Heart left ventricle (tissue), 13 donors: ENCODE results near the gene ZNF524.

Experiments used
- CTCF ChIP-seq, 12 donors: fragments of 200-600 bp; sonication (generic) in 4 of 12; IDR thresholded peaks; one replicate each; pipeline versions ENCODE4 v1.5.0 to v1.8.0; 2018 to 2022; ENCODE audit warnings: antibody characterized with exemption in 12 of 12, mild to moderate bottlenecking in 5 of 12
- POLR2A ChIP-seq, 2 donors: fragments of 450-650 bp; IDR thresholded peaks; one replicate each; pipeline ENCODE4 v1.6.1; 2017; ENCODE audit warnings: antibody characterized with exemption in 2 of 2, mild to moderate bottlenecking in 2 of 2, moderate library complexity in 2 of 2
- donor health status: ischemic (EF 13 %, LVEDD 7.1; RV severe dilation, severe dysfunction).
- donor health status: DM: no; HTN: yes; CAD: no.
- donor health status: DM: no; HTN: no; CAD: no.
- donor health status: ischemic (EF 25% LVEDD 6.9; RV normal size, moderate dysfunction).
- donor health status: ischemic (EF 25% LVEDD 5.7; RV mildly dilated, moderate dysfunction).
- donor health status: ischemic (EF 35%, LVEDD 5.7; RV mildly dilated, moderate dysfunction).
- donor health status: nonischemic (EF 11% LVEDD 7.7; RV severe dilation, severe dysfunction).
- donor health status: DM: yes; HTN: yes; CAD: no.
- donor health status: PGD.
- donor health status: ischemic (EF 29% LVEDD 5.4; RV normal size, mild dysfunction).
- donor health status: nonischemic (EF 23%, LVEDD 6.1; RV moderate dilation, normal function).

GRCh38 chr19:55605207-55605636 is 5.1 kb downstream of the ZNF524 start:
- TF ChIP-seq CTCF (IDR thresholded peaks at IDR 0.05): no peak
- peak in 1 of 2 donors; percentile 53 for TF ChIP-seq POLR2A (IDR thresholded peaks at IDR 0.05)
